GM19395 (cell line): ENCODE data around the gene IL17RD.

Experiments used
- ATAC-seq: cut with Tn5 transposase; IDR thresholded peaks from one replicate; pipeline ENCODE4 v1.9.1; 2021; ENCODE audit warnings: mild to moderate bottlenecking, moderate library complexity; ENCODE audit not compliant: unreplicated experiment

Gene IL17RD

DNA sequence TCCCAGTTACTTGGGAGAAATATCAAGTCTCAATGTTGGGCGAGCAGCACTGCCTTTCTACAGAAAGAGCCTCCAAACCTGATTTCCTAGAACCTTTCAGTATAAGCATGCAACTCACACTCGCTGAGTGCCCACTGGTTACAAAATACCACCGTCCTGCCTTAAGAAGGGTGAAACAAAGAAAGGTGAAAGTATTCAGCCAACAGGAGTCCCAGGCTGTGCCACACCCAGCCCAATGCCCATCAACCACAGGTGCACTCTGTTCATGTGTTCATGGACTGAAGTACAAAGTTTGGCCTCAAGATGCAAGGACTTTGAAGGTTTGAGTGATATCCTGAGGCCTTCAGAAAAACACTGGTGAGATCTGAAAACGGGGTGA lies 34.0 kb downstream of the IL17RD start:
- no peak for ATAC-seq

GRCh38 chr3:57130571-57131209 lies 34.5 kb downstream of the IL17RD start:
- ATAC-seq, result no peak

DNA sequence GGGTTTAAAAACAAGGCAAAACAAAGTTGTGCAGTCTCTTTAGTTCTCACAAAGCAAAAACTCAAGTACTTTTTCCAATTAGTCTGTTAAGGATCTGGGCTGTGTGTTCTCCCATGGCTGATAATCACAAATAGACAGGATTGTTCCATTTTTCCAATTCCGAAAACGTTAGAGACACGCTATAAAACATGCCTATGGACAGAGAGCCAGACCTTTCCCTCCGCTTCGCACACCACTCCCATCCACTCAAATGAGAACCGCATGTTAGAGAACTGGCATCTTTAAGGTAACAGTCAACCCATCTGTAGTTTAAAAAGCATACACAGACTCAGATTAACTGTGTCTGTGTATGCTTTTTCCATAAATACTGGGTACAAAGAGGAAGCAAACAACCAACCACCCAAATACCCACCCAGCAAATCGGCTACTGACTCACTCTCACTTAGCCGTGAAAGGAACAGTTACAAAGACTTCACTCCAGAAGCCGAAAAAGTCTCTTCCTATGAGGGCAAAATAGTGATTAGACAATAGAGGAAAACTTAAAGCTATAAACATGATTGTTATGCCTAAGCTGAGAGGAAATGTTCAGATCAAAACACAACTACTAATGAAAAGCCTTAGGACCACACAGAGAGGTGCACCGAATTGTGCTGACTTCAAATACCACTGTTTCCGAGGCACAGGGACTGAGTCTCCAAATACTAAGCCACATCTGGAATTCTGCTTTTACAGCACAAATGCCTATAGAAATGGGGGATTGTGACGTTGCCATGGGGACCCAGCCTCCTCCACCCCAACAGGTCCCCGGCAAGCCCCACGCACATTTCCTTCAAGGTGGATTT lies 36.1 kb downstream of the IL17RD start:
- ATAC-seq, result no peak

DNA sequence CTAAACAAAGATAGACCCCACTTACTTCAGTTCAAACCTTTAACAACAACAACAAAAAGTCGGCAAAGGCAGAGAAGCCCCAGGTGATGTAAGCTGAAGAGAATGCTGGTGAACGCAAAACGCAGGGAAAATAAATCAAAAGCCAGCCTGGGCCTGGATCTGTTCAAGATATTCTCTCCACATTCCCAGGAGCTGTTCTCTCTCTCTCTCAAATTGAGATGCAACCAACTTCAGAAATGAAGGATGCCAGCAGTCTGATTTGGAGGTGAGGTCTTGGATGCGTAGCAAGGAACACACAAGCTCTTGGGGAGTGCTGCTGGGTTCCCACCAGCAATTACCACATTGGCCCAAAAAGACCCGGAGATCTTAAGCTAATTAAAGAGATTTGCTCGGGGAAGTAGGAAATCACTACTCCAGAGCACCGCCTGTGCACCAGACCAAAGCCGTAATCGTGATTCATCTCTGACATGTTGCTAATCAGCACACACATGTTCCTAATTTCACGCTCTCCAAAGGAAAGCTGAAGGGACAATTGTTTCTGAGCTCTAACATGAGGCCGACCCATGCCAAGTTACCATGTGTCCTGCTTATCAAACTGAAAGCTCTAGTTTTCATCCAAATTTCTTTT lies 37.1 kb downstream of the IL17RD start:
- ATAC-seq, result no peak

- no peak for ATAC-seq
These were observed 38.9 kb downstream of the IL17RD start for GRCh38 chr3:57126244-57126643.

GRCh38 chr3:57120451-57121174 lies 44.5 kb downstream of the IL17RD start:
- no peak for ATAC-seq

- ATAC-seq, result no peak
These were observed 45.1 kb downstream of the IL17RD start for GRCh38 chr3:57120040-57120439.

DNA sequence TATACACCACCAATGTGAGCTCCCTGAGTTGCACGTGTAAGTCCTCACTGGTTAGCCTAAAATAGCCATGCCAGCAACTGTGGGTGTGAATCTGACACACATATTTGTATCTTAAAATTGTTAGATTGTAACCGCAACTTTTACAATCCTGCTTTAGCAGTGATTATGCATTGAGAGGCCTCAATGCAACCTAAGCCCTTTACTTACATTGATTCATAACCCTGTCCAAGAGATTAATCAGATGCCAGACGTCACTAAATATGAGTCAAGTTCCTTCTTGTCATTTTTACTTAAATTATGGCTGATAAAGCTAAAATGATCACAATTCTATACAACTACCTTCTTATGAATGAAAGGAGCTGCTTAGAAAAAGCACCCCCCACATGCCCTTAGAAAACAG lies 46.9 kb downstream of the IL17RD start:
- no peak for ATAC-seq

DNA sequence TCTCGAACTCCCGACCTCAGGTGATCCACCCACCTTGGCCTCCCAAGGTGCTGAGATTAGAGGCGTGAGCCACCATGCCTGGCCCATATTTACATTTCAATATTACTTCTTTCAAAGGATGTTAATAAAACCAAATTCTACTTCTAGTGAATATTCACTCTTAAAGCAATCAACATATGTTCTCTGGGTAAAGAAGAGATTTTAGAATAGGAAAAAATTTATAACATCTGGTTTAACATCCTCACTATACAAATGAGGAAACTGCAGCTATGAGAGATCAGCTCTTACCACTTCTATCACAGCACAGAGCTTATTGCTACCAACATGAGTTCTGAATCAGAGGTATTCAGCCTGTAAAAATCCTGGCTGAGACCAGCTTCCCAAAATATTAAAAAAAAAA lies 48.7 kb downstream of the IL17RD start:
- no peak for ATAC-seq

DNA sequence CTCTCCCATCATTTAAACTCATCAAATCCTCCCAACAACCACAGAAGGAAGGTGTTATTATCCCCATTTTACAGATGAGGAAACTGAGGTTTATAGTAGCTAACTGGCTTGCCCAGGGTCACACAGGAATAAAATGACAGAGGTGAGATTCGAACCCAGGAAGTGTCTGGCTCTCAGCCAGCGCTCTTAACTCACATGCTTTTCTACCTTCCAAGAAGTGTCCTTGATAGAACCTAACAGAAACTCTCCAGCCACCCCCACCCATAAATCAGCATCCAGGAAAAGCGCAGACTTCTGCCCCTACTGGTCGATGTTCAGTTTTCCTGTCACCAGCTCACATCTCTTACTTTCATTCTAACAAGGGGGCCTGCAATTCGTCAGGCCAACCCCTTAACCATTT lies 52.9 kb downstream of the IL17RD start:
- no peak for ATAC-seq

- ATAC-seq, result no peak
These were observed 54.4 kb downstream of the IL17RD start for GRCh38 chr3:57110798-57111197.

DNA sequence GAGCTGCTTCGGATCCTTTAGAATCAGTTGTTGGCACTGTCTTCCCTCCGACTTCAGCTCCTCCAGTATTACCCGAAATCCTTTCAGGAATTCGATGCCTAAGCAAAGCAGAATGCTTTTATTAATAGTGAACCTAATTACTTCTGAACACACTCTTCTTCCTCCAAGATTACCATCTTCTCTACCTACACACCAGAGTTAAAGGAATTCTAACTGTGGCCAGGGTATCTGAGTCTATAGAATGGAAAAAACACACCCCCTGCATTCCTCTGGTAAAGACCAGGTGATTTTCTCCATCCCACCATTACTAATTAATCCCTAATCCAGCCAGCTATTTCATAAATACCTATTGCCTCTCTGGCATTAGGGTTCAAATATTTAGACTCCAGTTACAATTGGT lies 54.9 kb downstream of the IL17RD start:
- no peak for ATAC-seq

- ATAC-seq, result no peak
These were observed 55.5 kb downstream of the IL17RD start for GRCh38 chr3:57109437-57110199.

- no peak for ATAC-seq
These were observed 56.5 kb downstream of the IL17RD start for GRCh38 chr3:57108684-57109083.

DNA sequence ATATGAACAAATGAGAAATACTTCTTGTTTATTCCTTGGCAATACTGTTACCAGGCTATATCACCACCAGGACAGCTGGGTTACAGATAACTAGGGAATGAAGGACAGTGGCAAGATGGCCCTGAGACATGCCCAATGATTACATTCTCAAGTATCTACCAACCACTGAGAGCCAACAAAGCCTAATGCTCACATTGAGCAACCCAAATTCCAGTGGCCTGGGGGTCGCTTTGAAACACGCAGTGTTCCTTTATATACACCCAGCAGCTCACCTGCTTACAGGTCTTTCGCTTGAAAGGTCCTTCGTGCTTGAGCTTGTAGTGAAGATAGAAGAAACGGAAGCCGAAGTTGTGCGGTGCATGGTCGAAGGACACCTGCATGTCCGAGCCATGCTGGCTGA lies 59.6 kb downstream of the IL17RD start:
- no peak for ATAC-seq

DNA sequence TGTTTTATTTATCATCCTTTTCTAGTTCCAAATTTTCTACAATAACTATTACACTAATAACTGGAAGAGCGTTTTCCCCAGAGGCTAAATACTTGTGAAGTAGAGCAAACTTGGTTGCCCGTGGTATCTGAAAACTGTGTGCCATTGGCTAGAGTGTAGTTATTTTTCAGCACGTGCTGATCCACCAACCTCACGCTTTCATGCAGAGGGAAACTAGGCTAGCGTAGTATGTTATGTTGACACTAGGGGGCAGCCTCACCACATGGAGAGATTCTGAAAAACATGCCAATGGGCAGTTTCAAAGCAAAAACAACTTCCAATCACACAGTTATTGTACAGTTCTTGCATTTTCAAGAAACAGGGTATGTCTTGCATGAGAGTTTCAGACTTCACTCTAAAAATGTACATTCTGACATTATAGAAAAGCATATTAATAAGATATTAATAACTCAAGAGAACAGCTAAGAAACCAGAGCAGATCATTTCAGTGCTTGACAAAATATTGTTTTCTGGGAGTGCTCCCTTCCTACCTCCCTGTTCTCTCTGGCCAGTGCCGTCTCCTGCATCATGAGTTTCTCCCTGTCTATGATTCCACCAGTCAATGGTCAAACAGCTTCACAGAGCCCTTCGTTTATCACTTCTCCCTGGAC lies 65.0 kb downstream of the IL17RD start:
- no peak for ATAC-seq

DNA sequence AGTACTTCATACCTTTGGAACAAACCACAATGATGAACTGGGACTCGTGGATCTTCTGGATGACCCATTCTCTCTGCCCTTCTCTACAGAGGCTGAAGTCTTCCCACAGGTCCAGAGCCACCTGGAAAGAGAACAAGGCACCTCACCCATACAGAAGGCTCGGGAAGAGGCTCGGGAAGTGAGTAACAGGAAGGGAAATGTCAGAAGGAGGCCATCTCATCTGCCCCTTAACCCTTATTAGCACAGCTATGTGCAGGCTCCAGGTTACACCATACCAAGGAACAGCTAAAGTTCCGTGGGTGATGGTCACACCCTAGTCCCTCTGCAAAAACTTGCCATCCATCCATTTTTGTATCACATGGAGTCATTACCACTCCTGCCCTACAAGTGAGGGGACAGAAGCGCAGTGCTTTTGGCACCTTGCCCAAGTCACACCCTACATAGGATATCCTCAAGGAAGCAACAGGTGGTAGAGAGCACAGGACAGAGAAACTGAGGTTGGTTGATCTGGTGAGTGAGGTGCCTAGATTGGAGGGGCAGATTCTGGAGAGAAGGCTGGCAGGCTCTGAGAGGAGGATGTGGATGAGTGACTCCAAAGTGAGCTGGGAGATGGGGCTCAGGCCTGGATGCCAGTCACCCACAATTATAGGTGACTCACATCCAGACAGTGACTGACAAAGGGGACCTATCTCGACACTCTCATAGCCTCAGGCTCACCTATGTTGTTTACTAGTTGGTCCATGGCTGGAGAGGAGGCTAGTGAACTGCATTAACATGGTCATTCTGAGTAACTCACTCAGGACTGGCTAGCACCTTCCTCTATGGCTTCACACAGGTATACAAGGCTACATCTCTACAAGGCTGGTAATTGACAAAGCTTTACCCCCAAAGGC lies 66.5 kb downstream of the IL17RD start:
- no peak for ATAC-seq

GRCh38 chr3:57097536-57097935 lies 67.6 kb downstream of the IL17RD start:
- no peak for ATAC-seq

GRCh38 chr3:57095363-57095762 lies 69.8 kb downstream of the IL17RD start:
- no peak for ATAC-seq
